SK-N-SH (cell line): ENCODE data around the gene DBP. TPM values are rescaled to one million over a fixed set of nuclear protein-coding genes. Genes with fewer than 3 reads are reported as not detected.

ENCODE experiments used
- CTCF ChIA-PET: fragments of 300-600, 350-600 bp; formaldehyde crosslinking; extraction: SDS; loops from one replicate; lab custom pipeline; 2021; lab: Yijun Ruan, JAX
- POLR2A ChIA-PET: fragments of 350-600 bp; sonication (Branson Sonifier 250); formaldehyde crosslinking; extraction: SDS; loops from one replicate; lab custom pipeline; 2020; ENCODE audit warnings: antibody characterized with exemption, inconsistent platforms; lab: Yijun Ruan, JAX
- DNase-seq: peaks from one replicate; pipeline ENCODE4 v3.0.0; 2012
- H2AFZ ChIP-seq: fragments of 200-600 bp; sonication (generic); 2 replicates; pipeline ENCODE4 v1.8.1; 2016; ENCODE audit warnings: antibody characterized with exemption, mild to moderate bottlenecking, low read depth
- H3F3A ChIP-seq: fragments of 200-600 bp; sonication (generic); replicated peaks from 2 replicates; pipeline ENCODE3; 2016; ENCODE audit warnings: antibody characterized with exemption, mild to moderate bottlenecking; ENCODE audit not compliant: insufficient read depth
- H3K27ac ChIP-seq, 2 experiments: fragments of 200-500 bp in 1 of 2; fragments of 200-600 bp in 1 of 2; sonication (Bioruptor generic) in 1 of 2; sonication (generic), shearing (Covaris generic) in 1 of 2; 2 replicates each; pipeline versions ENCODE4 v1.5.1 to v1.6.1; 2014 to 2016; ENCODE audit warnings: low read depth in 2 of 2, inconsistent platforms in 1 of 2, low read length in 1 of 2, mild to moderate bottlenecking in 1 of 2, mixed read lengths in 1 of 2
- H3K27me3 ChIP-seq: fragments of 200-600 bp; sonication (generic), shearing (Covaris generic); 2 replicates; pipeline ENCODE4 v1.6.1; 2016; ENCODE audit warnings: mixed run types; ENCODE audit not compliant: insufficient read depth
- H3K36me3 ChIP-seq, 2 experiments: fragments of 200-500 bp in 1 of 2; fragments of 200-600 bp in 1 of 2; sonication (Bioruptor generic) in 1 of 2; sonication (generic) in 1 of 2; replicated peaks in 1 of 2; 2 replicates each; pipeline versions ENCODE3 to v1.5.1; 2014 to 2016; ENCODE audit warnings: low read length in 1 of 2, mild to moderate bottlenecking in 1 of 2; ENCODE audit not compliant: insufficient read depth in 2 of 2, control insufficient read depth in 1 of 2
- H3K4me1 ChIP-seq, 2 experiments: fragments of 200-500 bp in 1 of 2; fragments of 200-600 bp in 1 of 2; sonication (Bioruptor generic) in 1 of 2; sonication (generic), shearing (Covaris generic) in 1 of 2; 2 replicates each; pipeline versions ENCODE4 v1.5.1 to v1.6.1; 2014 to 2016; ENCODE audit warnings: low read depth in 1 of 2, low read length in 1 of 2, mixed run types in 1 of 2; ENCODE audit not compliant: insufficient read depth in 2 of 2, control insufficient read depth in 1 of 2
- H3K4me2 ChIP-seq: fragments of 200-600 bp; sonication (generic), shearing (Covaris generic); 2 replicates; pipeline ENCODE4 v1.6.1; 2017; ENCODE audit warnings: mixed run types
- H3K4me3 ChIP-seq, 2 experiments: fragments of 200-500 bp in 1 of 2; fragments of 200-600 bp in 1 of 2; sonication (Bioruptor generic) in 1 of 2; sonication (generic), shearing (Covaris generic) in 1 of 2; 2 replicates each; pipeline versions ENCODE4 v1.5.1 to v1.8.1; 2014 to 2016; ENCODE audit warnings: low read depth in 2 of 2, inconsistent platforms in 1 of 2, low read length in 1 of 2, mild to moderate bottlenecking in 1 of 2, mixed read lengths in 1 of 2, moderate library complexity in 1 of 2
- H3K79me2 ChIP-seq: fragments of 200-600 bp; sonication (generic); 2 replicates; pipeline ENCODE4 v1.8.1; 2017; ENCODE audit warnings: mild to moderate bottlenecking; ENCODE audit not compliant: insufficient read depth
- H3K9ac ChIP-seq: fragments of 200-600 bp; sonication (generic); 2 replicates; pipeline ENCODE4 v1.6.1; 2017; ENCODE audit warnings: mixed run types
- H3K9me2 ChIP-seq: fragments of 200-600 bp; sonication (generic); 2 replicates; pipeline ENCODE4 v1.6.1; 2017; ENCODE audit warnings: mixed run types
- H3K9me3 ChIP-seq: fragments of 200-600 bp; sonication (generic); 2 replicates; pipeline ENCODE4 v1.6.1; 2017; ENCODE audit warnings: mixed run types, mild to moderate bottlenecking, moderate library complexity
- H4K20me1 ChIP-seq: fragments of 200-600 bp; sonication (generic); 2 replicates; pipeline ENCODE4 v1.6.1; 2017; ENCODE audit warnings: mild to moderate bottlenecking, mixed run types; ENCODE audit not compliant: insufficient read depth
- CHD2 ChIP-seq: fragments of 150-350 bp; IDR thresholded peaks from 2 replicates; pipeline ENCODE4 v1.6.1; 2018; ENCODE audit warnings: low read length; ENCODE audit not compliant: partially characterized antibody
- EP300 ChIP-seq, 2 experiments: IDR thresholded peaks; 2 replicates each; pipeline versions ENCODE4 v1.4.0 to v1.6.1; 2012; ENCODE audit warnings: borderline replicate concordance in 1 of 2, low read depth in 1 of 2, low read length in 1 of 2
- GABPA ChIP-seq: IDR thresholded peaks from 2 replicates; pipeline ENCODE4 v1.4.0; 2012; ENCODE audit warnings: low read depth, mild to moderate bottlenecking
- JUND ChIP-seq: IDR thresholded peaks from 2 replicates; pipeline ENCODE4 v1.4.0; 2012
- NRF1 ChIP-seq: IDR thresholded peaks from 2 replicates; pipeline ENCODE4 v1.6.1; 2012; ENCODE audit warnings: low read depth, mild to moderate bottlenecking, low read length
- YY1 ChIP-seq: IDR thresholded peaks from 2 replicates; pipeline ENCODE4 v1.4.0; 2012; ENCODE audit warnings: low read depth, mild to moderate bottlenecking
- WGBS: methylation state at CpG from one replicate; pipeline ENCODE4 v1.1.6; 2017; ENCODE audit warnings: low lambda C conversion rate; 5-methylcytosine and 5-hydroxymethylcytosine counted together
- polyA plus RNA-seq, 3 experiments: library from polyadenylated mRNA; depleted of rRNA; stranded (reverse); fragments of >200 nt; gene quantifications; 2 replicates each; pipeline ENCODE4 v1.2.3, GENCODE V29; 2012
- TF ChIP-seq, protein P1 (sequence below): fragments of 150-350 bp; IDR thresholded peaks from 2 replicates; pipeline ENCODE4 v1.6.1; 2017; ENCODE audit warnings: antibody characterized with exemption, low read length, low read depth, borderline replicate concordance
- TF ChIP-seq, protein P2 (sequence below): fragments of 200-600 bp; sonication (generic); IDR thresholded peaks from 2 replicates; pipeline ENCODE4 v1.6.1; 2017; ENCODE audit warnings: antibody characterized with exemption, mild to moderate bottlenecking, moderate library complexity

The DBP gene
- polyA plus RNA-seq, 1 of the 3 experiments (the other 2 are of a cell fraction) = 12.6 TPM

DNA sequence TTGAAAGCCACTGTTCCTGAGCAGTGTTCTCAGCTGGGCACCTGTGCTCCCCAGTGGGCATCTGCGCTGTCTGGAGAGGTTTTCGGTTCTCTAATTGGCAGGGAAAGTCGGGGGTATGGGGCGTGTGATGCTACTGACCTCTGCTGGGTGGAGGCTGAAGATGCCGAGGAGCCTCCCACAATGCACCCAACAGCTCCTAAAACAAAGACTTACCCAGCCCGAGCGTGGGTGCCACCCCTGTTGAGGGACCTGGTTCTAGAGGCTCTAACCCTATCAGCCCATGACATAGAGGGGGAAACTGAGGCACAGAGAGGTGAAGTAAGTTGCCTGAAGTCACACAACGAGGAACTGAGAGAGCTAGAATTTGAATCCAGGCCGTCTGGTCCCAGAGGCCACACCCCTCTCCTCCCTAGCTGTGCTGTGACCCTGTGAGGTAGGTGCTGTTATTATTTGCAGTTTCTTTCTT, 28.3 kb downstream of the DBP start (continued):
- TF ChIP-seq CHD2 (peak; percentile 16), EP300 (IDR thresholded peaks at IDR 0.05; ENCODE audit: borderline replicate concordance in 1 of 2, low read depth in 1 of 2, low read length in 1 of 2) (no peak)

DNA sequence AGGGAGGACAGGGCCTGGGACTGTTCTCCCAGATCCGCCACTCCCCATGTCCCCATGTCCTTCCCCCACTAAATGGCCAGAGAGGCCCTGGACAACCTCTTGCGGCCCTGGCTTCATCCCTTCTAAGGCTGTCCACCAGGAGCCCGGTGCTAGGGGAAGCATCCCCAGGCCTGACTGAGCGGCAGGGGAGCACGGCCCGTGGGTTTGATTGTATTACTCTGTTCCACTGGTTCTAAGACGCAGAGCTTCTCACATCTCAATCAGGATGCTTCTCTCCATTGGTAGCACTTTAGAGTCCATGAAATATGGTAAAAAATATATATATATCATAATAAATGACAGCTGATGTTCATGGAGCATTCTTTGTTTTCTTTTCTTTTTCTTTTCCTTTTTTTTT, 29.8 kb downstream of the DBP start:
- TF ChIP-seq, protein P1, sequence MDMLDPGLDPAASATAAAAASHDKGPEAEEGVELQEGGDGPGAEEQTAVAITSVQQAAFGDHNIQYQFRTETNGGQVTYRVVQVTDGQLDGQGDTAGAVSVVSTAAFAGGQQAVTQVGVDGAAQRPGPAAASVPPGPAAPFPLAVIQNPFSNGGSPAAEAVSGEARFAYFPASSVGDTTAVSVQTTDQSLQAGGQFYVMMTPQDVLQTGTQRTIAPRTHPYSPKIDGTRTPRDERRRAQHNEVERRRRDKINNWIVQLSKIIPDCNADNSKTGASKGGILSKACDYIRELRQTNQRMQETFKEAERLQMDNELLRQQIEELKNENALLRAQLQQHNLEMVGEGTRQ = no peak
- TF ChIP-seq YY1 = no peak
- TF ChIP-seq, protein P2, sequence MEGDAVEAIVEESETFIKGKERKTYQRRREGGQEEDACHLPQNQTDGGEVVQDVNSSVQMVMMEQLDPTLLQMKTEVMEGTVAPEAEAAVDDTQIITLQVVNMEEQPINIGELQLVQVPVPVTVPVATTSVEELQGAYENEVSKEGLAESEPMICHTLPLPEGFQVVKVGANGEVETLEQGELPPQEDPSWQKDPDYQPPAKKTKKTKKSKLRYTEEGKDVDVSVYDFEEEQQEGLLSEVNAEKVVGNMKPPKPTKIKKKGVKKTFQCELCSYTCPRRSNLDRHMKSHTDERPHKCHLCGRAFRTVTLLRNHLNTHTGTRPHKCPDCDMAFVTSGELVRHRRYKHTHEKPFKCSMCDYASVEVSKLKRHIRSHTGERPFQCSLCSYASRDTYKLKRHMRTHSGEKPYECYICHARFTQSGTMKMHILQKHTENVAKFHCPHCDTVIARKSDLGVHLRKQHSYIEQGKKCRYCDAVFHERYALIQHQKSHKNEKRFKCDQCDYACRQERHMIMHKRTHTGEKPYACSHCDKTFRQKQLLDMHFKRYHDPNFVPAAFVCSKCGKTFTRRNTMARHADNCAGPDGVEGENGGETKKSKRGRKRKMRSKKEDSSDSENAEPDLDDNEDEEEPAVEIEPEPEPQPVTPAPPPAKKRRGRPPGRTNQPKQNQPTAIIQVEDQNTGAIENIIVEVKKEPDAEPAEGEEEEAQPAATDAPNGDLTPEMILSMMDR = no peak
- TF ChIP-seq GABPA = no peak
- no peak for TF ChIP-seq JUND
- no peak for DNase-seq
- Histone ChIP-seq H4K20me1 (no peaks in the 10 kb centered on the region), H3K4me1 (no peaks in the 10 kb centered on the region), H3K79me2 (no peaks in the 10 kb centered on the region), H3K9ac (no peak overlapping the region), H3K27ac (no peak overlapping the region), H2AFZ (no peak overlapping the region), H3K4me2 (no peak overlapping the region), H3K27me3 (no peaks in the 10 kb centered on the region), H3K36me3 (no peaks in the 10 kb centered on the region), H3F3A (no peaks in the 10 kb centered on the region), H3K4me3 (no peak overlapping the region), H3K9me2 (no peaks in the 10 kb centered on the region), H3K9me3 (no peaks in the 10 kb centered on the region)
- ChIA-PET CTCF (interaction anchor here (1.8 to 8.0 kb wide), 6 partner anchors 10 to 129 kb away, joined by 5 to 72 read pairs (median 14); partner anchors contain the start of genes RPL18 and SPHK2), POLR2A (interaction anchor here (1.9 to 2.4 kb wide), 2 partner anchors 10 to 12 kb away, joined by 10 to 17 read pairs; partner anchors contain the start of genes RPL18 and SPHK2)
- whole genome bisulfite sequencing = 93% methylated on average over 7 of the region's 7 CpGs

DNA sequence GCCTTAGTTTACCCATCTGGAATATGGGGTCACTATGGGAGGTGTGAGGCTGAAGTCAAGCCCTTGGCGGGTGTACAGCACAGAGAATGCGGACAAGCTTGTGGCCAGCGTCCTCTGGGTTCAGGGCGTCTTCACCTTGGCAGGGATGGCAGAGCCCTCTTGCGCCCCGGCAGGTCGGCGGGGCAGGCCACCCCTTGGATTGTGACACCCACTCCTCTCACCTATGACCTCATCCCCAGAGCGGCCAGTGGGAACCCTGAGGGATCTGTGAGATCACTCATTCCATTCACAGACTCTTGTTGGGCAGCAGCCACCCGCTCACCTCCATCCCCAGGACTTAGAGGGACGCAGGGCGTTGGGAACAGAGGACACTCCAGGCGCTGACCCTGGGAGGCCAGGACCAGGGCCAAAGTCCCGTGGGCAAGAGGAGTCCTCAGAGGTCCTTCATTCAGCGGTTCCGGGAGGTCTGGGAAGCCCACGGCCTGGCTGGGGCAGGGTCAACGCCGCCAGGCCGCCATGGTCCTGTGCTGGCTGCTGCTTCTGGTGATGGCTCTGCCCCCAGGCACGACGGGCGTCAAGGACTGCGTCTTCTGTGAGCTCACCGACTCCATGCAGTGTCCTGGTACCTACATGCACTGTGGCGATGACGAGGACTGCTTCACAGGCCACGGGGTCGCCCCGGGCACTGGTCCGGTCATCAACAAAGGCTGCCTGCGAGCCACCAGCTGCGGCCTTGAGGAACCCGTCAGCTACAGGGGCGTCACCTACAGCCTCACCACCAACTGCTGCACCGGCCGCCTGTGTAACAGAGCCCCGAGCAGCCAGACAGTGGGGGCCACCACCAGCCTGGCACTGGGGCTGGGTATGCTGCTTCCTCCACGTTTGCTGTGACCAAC, 30.5 kb downstream of the DBP start, which contains the start of gene SPACA4:
TSS of gene SPACA4 (plus strand) at position 280 of the 896 bp plus-strand sequence. CDS start at position 517, 237 bp downstream.
- Histone ChIP-seq H3K4me1 (no peaks in the 10 kb centered on the region), H2AFZ (no peak within 1 kb of the TSS), H3K27ac (no peak within 1 kb of the TSS), H4K20me1 (no peaks in the 10 kb centered on the region), H3K4me3 (no peak within 1 kb of the TSS), H3K9me2 (no peaks in the 10 kb centered on the region), H3K9ac (no peak within 1 kb of the TSS), H3K4me2 (no peak within 1 kb of the TSS), H3K9me3 (no peaks in the 10 kb centered on the region), H3K79me2 (no peaks in the 10 kb centered on the region), H3K27me3 (no peaks in the 10 kb centered on the region), H3K36me3 (no peaks in the 10 kb centered on the region), H3F3A (no peaks in the 10 kb centered on the region)
- TF ChIP-seq NRF1 = no peak
- no peak for DNase-seq
- CTCF ChIA-PET = interaction anchor here (0.8 to 8.0 kb wide), 4 partner anchors 17 to 117 kb away, joined by 3 to 72 read pairs (median 12); no protein-coding TSS in a partner anchor
- 70% methylated on average over 8 of the region's 39 CpGs for WGBS
- POLR2A ChIA-PET = interaction anchor here (0.6 to 2.4 kb wide), 2 partner anchors 12 to 13 kb away, joined by 3 to 17 read pairs; partner anchors contain the start of genes RPL18 and SPHK2
